ENCODE results near the gene BRCA1.

GRCh38 chr17:43042025-43042628 lies 83.0 kb downstream of the BRCA1 start:
- TF ChIP-seq CTCF (IDR thresholded peaks at IDR 0.05; ENCODE audit: low read length) = no peak
- TF ChIP-seq EZH2phosphoT487 (IDR thresholded peaks at IDR 0.05; ENCODE audit: low read length) = no peak
- no peak for TF ChIP-seq EZH2 (optimal IDR thresholded peaks at IDR 0.05; ENCODE audit: low read depth, low read length)
